ENCODE data around the gene CATSPERB.
"Not testable (repeated sequence)": the region's sequence is repeated elsewhere in the genome, so short reads cannot be mapped to it uniquely, and the experiment has no call there.

CATSPERB gene

GRCh38 chr14:91731986-91732385 is at the start of gene CATSPERB:
CATSPERB (minus strand) TSS chr14:91732086; CDS start chr14:91729479, 2,607 bp downstream.
- DNase-seq, result no peak

GRCh38 chr14:91780452-91780851 is 48.6 kb upstream of the CATSPERB start:
- DNase-seq, result no peak

DNA sequence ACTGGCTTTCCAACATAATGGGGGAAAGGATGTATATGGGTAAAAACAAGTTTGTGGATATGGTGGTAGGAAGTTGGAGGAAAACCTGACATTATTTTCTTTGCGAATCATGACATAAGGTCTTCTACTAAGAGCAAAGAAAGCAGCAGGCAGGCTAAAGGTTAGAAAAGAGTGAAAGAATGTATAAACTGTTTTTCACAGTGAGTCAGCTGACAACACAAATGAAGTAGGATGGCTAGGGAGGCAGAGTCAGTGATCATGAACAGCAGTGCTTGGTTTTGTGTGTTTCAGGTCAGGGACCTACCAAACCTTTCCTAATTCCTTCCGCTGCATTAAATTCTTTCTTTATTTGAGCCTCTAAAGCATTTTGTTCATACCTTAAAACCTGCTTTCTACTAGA is 46.3 kb upstream of the CATSPERB start:
- no peak for DNase-seq

DNA sequence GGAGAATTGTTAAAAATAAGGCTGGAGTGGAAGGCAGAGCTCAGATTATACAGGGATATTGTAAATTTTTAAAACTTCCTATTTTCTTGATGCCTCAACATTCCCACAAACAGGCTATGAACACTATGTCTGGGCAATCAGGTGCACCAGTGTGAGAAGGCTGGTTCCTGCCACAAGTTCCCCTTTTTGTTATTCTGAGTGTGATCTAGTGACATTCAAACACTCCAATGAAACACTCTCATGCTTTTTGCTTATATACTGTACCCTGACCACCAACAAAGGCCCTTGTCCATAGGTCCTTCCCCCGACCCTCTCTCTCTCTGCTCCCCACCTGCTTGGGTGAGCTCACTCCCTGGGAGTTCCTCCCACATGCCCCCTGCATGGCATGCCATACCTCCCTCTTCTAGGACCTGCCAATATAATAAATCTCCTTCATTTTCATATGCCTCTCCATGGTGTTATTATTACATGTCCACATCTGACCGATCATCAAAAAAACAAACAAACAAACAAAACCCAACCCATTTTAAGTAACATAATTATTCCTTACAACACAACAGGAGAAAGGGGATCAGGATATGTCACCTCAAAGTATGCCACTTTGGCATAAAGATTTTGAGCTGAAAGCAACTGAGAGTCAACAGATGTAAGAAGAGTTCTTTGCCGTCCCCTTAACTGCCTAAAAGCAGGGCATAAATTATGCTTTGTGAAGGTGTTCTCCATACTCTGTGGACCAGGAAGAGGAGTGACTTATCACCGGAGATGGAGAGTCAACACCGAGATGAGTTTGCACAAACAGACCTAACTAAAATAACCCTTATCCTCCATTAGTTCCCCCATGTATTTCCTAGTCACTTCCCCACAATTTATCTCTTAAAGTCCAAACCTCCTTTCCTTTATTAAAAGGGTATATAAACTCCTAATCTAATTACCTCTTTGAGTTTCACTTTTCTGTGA is 42.5 kb upstream of the CATSPERB start:
- DNase-seq, result no peak

DNA sequence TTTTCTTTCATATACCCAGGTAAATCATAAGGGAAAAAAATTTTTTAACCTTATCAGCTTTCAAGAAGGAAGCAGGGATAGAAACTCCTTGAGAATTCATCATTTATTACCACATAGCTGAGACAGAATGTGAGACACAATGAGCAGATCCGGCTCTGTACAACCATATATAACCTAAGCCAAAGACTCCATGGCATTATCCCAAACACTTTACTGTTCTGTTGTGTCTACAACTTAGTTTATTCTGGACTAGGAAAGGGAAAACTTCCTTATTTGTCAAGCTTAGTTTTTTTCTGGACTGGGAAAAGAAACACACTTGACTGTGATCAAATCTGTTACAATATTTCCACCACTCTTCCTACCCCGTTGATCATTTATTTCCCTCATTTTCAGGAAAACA is 38.3 kb upstream of the CATSPERB start:
- DNase-seq, result no peak

- DNase-seq, result no peak
Measured at GRCh38 chr14:91755570-91756295, 23.8 kb upstream of the CATSPERB start.

GRCh38 chr14:91754819-91755218 is 22.9 kb upstream of the CATSPERB start:
- DNase-seq, result no peak

GRCh38 chr14:91754185-91754584 is 22.3 kb upstream of the CATSPERB start:
- no peak for DNase-seq

GRCh38 chr14:91753501-91754128 is 21.7 kb upstream of the CATSPERB start:
- DNase-seq, result no peak

DNA sequence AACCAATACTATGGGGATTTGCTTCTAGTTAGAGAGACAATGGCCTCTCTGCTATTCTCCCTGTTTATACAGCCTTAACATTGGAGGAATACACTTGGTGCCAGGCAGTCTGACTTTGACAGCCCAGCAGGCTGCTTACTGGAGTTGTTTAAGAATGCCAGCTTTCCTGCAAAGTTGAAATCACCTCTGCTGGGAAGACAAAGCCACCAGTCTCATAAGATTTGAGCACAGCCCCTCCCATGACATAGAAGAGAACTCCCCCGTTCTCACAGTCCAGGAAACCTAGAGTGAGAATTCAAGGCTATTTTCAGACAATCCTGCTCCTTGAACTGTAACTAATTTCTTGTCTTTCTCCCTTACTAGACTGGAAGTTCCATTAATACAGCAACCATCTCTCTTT is 21.1 kb upstream of the CATSPERB start:
- no peak for DNase-seq

GRCh38 chr14:91751719-91752118 is 19.8 kb upstream of the CATSPERB start:
- no peak for DNase-seq

DNA sequence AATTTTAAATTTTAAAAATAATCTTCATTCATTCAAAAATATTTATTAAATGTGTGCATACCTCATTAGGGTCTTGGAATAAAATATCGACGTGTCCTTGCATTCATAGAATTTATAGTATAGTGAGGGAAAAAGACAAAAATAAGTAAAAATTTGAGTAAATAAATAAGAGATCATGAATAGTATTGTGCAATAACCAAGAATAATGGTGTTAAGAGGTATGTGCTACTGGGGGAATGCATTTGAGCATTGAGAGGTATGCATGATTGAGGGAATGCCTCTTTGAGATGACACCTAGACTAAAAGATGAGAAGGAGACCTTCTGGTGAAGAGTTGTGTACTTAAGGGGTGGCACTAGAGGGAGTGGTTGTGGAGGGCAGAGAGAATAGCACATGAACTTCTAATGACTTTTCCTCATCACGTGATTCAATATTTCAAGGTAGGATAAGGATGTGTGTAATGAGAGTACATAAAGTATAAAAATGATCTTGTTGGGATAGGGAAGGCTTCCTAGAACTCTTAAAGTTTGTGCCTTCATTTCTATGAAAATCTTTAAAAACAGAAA is 18.8 kb upstream of the CATSPERB start:
- no peak for DNase-seq

- peak; percentile 11 for DNase-seq
Measured at GRCh38 chr14:91749868-91750267, 18.0 kb upstream of the CATSPERB start.

- no peak for DNase-seq
Measured at GRCh38 chr14:91748049-91748448, 16.2 kb upstream of the CATSPERB start.

DNA sequence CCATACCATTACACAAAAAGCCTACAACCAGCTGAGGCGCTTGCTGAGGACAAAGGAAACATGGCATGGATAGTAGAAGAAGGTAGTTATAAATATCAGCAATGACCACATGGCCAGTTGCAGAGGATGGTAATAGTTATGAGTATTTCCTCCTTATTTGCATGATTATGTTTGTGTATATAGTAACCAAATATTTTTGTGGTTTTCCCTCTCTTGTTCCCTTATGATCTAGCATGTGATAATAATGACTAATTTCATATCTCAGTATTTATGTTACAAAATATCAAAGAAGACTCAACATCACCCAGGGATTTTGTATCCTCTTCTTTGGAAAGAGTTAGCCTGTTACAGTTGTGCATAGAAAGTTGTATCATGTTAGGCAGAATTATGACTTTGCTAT is 13.5 kb upstream of the CATSPERB start:
- DNase-seq, result no peak

DNA sequence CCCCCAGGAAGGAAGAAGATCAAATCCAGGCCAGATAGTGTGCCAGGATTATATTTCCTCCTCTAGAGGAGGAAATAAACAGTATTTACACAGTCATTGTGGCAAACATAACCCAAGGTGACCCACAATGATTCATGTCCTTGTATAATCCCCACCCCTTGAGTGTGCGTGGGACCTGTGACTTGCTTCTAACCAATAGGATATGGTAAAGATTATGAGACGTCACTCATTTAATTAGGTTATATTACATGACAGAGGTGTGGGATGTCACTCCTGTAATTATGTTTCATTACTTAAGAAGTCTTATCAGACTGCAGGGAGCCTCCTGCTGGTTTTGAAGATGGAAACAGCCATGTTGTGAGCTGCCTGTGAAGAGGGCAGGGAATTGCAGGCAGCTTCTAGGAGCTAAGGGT is 12.2 kb upstream of the CATSPERB start:
- DNase-seq, result no peak

- DNase-seq, result no peak
Measured at GRCh38 chr14:91743305-91743653, 11.4 kb upstream of the CATSPERB start.

DNA sequence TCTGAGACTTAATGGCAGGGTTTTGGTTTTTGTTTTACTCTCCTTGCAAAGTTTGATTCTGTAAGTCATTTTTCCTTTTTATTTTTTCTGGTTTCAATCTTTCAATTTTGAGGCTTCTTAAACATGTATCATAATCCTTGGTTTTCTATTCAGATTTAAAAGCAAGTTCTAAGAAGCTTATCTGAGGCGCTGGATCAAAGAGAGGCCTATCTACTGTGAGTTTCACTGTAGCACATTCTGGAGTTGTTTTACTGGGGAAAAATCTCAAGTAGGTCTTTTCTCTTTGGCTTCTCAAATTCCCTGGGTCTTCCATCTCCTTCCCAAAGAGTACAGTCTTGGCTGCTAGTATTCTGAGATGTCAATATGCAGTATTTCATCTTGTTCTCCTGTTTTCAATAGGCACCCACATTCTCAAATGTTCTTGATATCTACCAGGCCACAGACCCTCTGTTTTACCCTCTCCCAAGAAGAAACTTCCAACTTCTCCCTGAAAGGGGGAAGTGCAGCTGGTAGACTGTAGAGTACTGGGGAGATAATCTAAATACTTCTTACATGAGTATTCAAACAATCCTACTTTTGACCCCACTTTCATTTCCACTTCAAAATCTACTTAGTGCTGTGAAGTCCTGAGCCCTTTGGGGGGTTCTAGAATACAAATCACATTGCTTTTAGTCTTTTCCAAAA is 10.9 kb upstream of the CATSPERB start:
- no peak for DNase-seq

GRCh38 chr14:91739867-91740266 is 8.0 kb upstream of the CATSPERB start:
- DNase-seq, result not testable (repeated sequence)

DNA sequence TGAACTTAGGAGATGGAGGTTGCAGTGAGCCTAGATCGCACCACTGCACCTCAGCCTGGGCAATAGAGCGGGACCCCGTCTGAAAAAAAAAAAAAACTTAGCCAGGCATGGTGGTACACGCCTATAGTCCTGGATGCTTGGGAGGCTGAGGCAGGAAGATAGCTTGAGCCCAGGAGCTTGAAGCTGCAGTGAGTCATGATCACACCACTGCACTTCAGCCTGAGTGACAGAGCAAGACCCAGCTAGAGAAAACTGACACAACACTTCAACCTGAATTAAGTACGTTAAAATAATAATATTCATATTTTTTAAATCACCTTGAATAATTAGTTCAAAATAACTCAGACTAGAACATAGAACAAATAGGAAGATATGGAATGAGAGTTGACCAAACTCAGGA is 5.7 kb upstream of the CATSPERB start:
- DNase-seq, result no peak

- DNase-seq, result no peak
Measured at GRCh38 chr14:91732859-91733477, 1.1 kb upstream of the CATSPERB start.

GRCh38 chr14:91732439-91732838 is 553 bp upstream of the CATSPERB start:
- no peak for DNase-seq
